ENCODE results near the gene THBS3. TPM values are rescaled to one million over a fixed set of nuclear protein-coding genes. Genes with fewer than 3 reads are reported as not detected.
"Not testable (repeated sequence)": the region's sequence is repeated elsewhere in the genome, so short reads cannot be mapped to it uniquely, and the experiment has no call there.

THBS3 gene
- total RNA-seq, 1 experiment from 2014 or later: 7.6 TPM

- DNase-seq (ENCODE audit: low spot score): not testable (repeated sequence)
Observed at GRCh38 chr1:155155996-155156643, 51.6 kb downstream of the THBS3 start.

Small RNA genes within 50 kb of the gene (small RNA-seq; reads per million reads assigned to genes)
- not detected for gene HMGN2P18

Other genes starting within 250 kb of the THBS3 start
- gene PYGO2, start 246.1 kb downstream of the THBS3 start, total RNA-seq (2014; rRNA removed; shearing (Covaris generic)): 36.3 and 43.4 TPM in 2 replicates
- 112 and 120 TPM in 2 replicates for gene SHC1, start 237.2 kb downstream of the THBS3 start, total RNA-seq (2014; rRNA removed; shearing (Covaris generic))
- 189 and 196 TPM in 2 replicates for gene CKS1B, start 233.2 kb downstream of the THBS3 start, total RNA-seq (2014; rRNA removed; shearing (Covaris generic))
- gene FLAD1, start 224.6 kb downstream of the THBS3 start, total RNA-seq (2014; rRNA removed; shearing (Covaris generic)): 83.1 and 85.5 TPM in 2 replicates
- 0.16 and 0.18 TPM in 2 replicates for gene LENEP, start 214.3 kb downstream of the THBS3 start, total RNA-seq (2014; rRNA removed; shearing (Covaris generic))
- gene ZBTB7B, start 205.1 kb downstream of the THBS3 start, total RNA-seq (2014; rRNA removed; shearing (Covaris generic)): 81.9 and 83.4 TPM in 2 replicates
- gene DCST2, start 174.1 kb downstream of the THBS3 start, total RNA-seq (2014; rRNA removed; shearing (Covaris generic)): 0.70 and 3.3 TPM in 2 replicates
- gene DCST1, start 174.1 kb downstream of the THBS3 start, total RNA-seq (2014; rRNA removed; shearing (Covaris generic)): 0.05 TPM in 1 of 2 replicates, not detected in the other
- gene ADAM15, start 156.6 kb downstream of the THBS3 start, total RNA-seq (2014; rRNA removed; shearing (Covaris generic)): 177 and 185 TPM in 2 replicates
- gene EFNA4, start 144.2 kb downstream of the THBS3 start, total RNA-seq (2014; rRNA removed; shearing (Covaris generic)): 34.6 and 45.0 TPM in 2 replicates
- gene EFNA3, start 129.1 kb downstream of the THBS3 start, total RNA-seq (2014; rRNA removed; shearing (Covaris generic)): 2.4 and 3.9 TPM in 2 replicates
- 49.8 and 62.7 TPM in 2 replicates for gene EFNA1, start 80.0 kb downstream of the THBS3 start, total RNA-seq (2014; rRNA removed; shearing (Covaris generic))
- gene SLC50A1, start 72.0 kb downstream of the THBS3 start, total RNA-seq (2014; rRNA removed; shearing (Covaris generic)): 38.8 and 47.5 TPM in 2 replicates
- gene DPM3, start 67.4 kb downstream of the THBS3 start, total RNA-seq (2014; rRNA removed; shearing (Covaris generic)): 86.2 and 100 TPM in 2 replicates
- 107 and 128 TPM in 2 replicates for gene KRTCAP2, start 34.6 kb downstream of the THBS3 start, total RNA-seq (2014; rRNA removed; shearing (Covaris generic))
- gene TRIM46, start 34.0 kb downstream of the THBS3 start, total RNA-seq (2014; rRNA removed; shearing (Covaris generic)): not detected in 2 replicates
- gene MTX1, start 798 bp upstream of the THBS3 start, total RNA-seq (2014; rRNA removed; shearing (Covaris generic)): 72.2 and 86.8 TPM in 2 replicates
- 8.6 and 12.6 TPM in 2 replicates for gene ENTREP3, start 47.6 kb upstream of the THBS3 start, total RNA-seq (2014; rRNA removed; shearing (Covaris generic))
- gene SCAMP3, start 54.5 kb upstream of the THBS3 start, total RNA-seq (2014; rRNA removed; shearing (Covaris generic)): 112 and 114 TPM in 2 replicates
- 29.3 and 35.2 TPM in 2 replicates for gene CLK2, start 65.6 kb upstream of the THBS3 start, total RNA-seq (2014; rRNA removed; shearing (Covaris generic))
- gene HCN3, start 69.6 kb upstream of the THBS3 start, total RNA-seq (2014; rRNA removed; shearing (Covaris generic)): 4.3 and 6.4 TPM in 2 replicates
- 0.28 TPM in 1 of 2 replicates, not detected in the other for gene PKLR, start 93.5 kb upstream of the THBS3 start, total RNA-seq (2014; rRNA removed; shearing (Covaris generic))
- gene FDPS, start 101.0 kb upstream of the THBS3 start, total RNA-seq (2014; rRNA removed; shearing (Covaris generic)): 270 and 302 TPM in 2 replicates
- gene RUSC1, start 113.0 kb upstream of the THBS3 start, total RNA-seq (2014; rRNA removed; shearing (Covaris generic)): 80.6 and 86.9 TPM in 2 replicates